GM12892 (cell line): ENCODE results near the gene DNAJC18.

Experiments
- POLR2A ChIP-seq: IDR thresholded peaks from 2 replicates; pipeline ENCODE4 v1.6.1; 2011; ENCODE audit warnings: low read depth, low read length, control low read depth
- POLR2AphosphoS5 ChIP-seq: IDR thresholded peaks from 2 replicates; pipeline ENCODE4 v1.6.1; 2011; ENCODE audit warnings: low read depth, low read length, control low read depth
- TAF1 ChIP-seq: IDR thresholded peaks from 2 replicates; pipeline ENCODE4 v1.6.1; 2011; ENCODE audit warnings: low read depth, mild to moderate bottlenecking, control low read depth, low read length, borderline replicate concordance

- peak; percentile 56; the same call in 1 of the 2 replicates for TF ChIP-seq POLR2AphosphoS5
- peak; percentile 11; the same call in 1 of the 2 replicates for TF ChIP-seq TAF1
- peak; percentile 46; the same call in 1 of the 2 replicates for TF ChIP-seq POLR2A
Observed at GRCh38 chr5:139392678-139393496, 46.4 kb downstream of the DNAJC18 start.
